Measurements from ENCODE around the gene BABAM2. TPM values are rescaled to one million over a fixed set of nuclear protein-coding genes. Genes with fewer than 3 reads are reported as not detected.

BABAM2 gene
- total and polyA plus RNA-seq, 9 of the 15 experiments (the other 6 are each of a cell fraction or from before 2014, with no cell fraction given): 10.9 to 37.4 (median 25.6) TPM

GRCh38 chr2:27890924-27891672 lies 569 bp downstream of the BABAM2 start (continued):
- TF ChIP-seq ATF3 (IDR thresholded peaks at IDR 0.05) (peak; percentile 94), ATF3 (CRISPR knock-in tag; conservative IDR thresholded peaks at IDR 0.05) (no peak; the same call in 1 of the 2 replicates), ZNF224 (CRISPR knock-in tag; IDR thresholded peaks at IDR 0.05) (no peak), DEAF1 (CRISPR knock-in tag; IDR thresholded peaks at IDR 0.05) (no peak), ZNF785 (CRISPR knock-in tag; IDR thresholded peaks at IDR 0.05) (no peak), HCFC1 (IDR thresholded peaks at IDR 0.05; ENCODE audit: low read depth, low read length) (no peak), LEF1 (IDR thresholded peaks at IDR 0.05) (peak; percentile 62; the same call in 1 of the 2 replicates), ZNF551 (CRISPR knock-in tag; IDR thresholded peaks at IDR 0.05) (no peak), RFX1 (IDR thresholded peaks at IDR 0.05) (no peak), ZNF316 (IDR thresholded peaks at IDR 0.05) (peak; percentile 43), NR3C1 (CRISPR knock-in tag; IDR thresholded peaks at IDR 0.05) (no peak), JUN (IDR thresholded peaks at IDR 0.05; ENCODE audit: borderline replicate concordance, low read depth, low read length) (0 out of 2 replicates have a peak, but pooled peaks have one; percentile 37), JUN (CRISPR knock-in tag; IDR thresholded peaks at IDR 0.05; ENCODE audit: borderline replicate concordance) (0 out of 2 replicates have a peak, but pooled peaks have one; percentile 65), ARHGAP35 (IDR thresholded peaks at IDR 0.05; ENCODE audit: partially characterized antibody) (no peak), TEAD2 (tag; IDR thresholded peaks at IDR 0.05) (no peak), HNRNPH1 (optimal IDR thresholded peaks at IDR 0.05; ENCODE audit: low read depth, low read length) (no peak), ZBTB26 (CRISPR knock-in tag; IDR thresholded peaks at IDR 0.05) (0 out of 2 replicates have a peak, but pooled peaks have one; percentile 2), ZHX1 (conservative IDR thresholded peaks at IDR 0.05; ENCODE audit: low read length) (no peak; the same call in 1 of the 2 replicates), TSC22D4 (tag; IDR thresholded peaks at IDR 0.05) (no peak), ZNF217 (CRISPR knock-in tag; IDR thresholded peaks at IDR 0.05) (no peak), BHLHE40 (IDR thresholded peaks at IDR 0.05; ENCODE audit: low read length) (peak; percentile 54), ZFP1 (CRISPR knock-in tag; IDR thresholded peaks at IDR 0.05) (no peak), ZNF780A (CRISPR knock-in tag; IDR thresholded peaks at IDR 0.05) (no peak)
